ENCODE data around the gene PTPRK. TPM values are rescaled to one million over a fixed set of nuclear protein-coding genes. Genes with fewer than 3 reads are reported as not detected.

PTPRK gene
- total and polyA plus RNA-seq, 9 of the 15 experiments (the other 6 are each of a cell fraction or from before 2014, with no cell fraction given), result 0.04 to 0.51 TPM; not detected in 7

- WGBS (ENCODE audit: insufficient coverage, low coverage, missing lambda C conversion rate), result 0% methylated on average over 2 of the region's 2 CpGs
- ATAC-seq, result no peak
- Histone ChIP-seq H3K9ac (ENCODE audit: insufficient read depth in 1 of 2, low read depth in 2 of 2, low read length in 2 of 2) (no peak overlapping the region), H3K27me3 (ENCODE audit: control insufficient read depth in 2 of 2, insufficient read depth in 2 of 2, low read length in 2 of 2) (no peaks in the 10 kb centered on the region), H3K4me2 (ENCODE audit: insufficient read depth, low read length) (no peak overlapping the region), H3K9me3 (replicated peaks; ENCODE audit: control insufficient read depth, insufficient read depth, low read depth, low read length) (no peaks in the 10 kb centered on the region), H4K20me1 (replicated peaks; ENCODE audit: control insufficient read depth, insufficient read depth, low read length) (no peaks in the 10 kb centered on the region), H3K9me1 (ENCODE audit: control insufficient read depth, insufficient read depth, low read length) (no peaks in the 10 kb centered on the region), H2AFZ (ENCODE audit: low read depth, low read length) (no peak overlapping the region), H3K36me3 (ENCODE audit: control insufficient read depth, insufficient read depth, low read length) (no peaks in the 10 kb centered on the region), H3K4me1 (replicated peaks in 1 of 2; ENCODE audit: control insufficient read depth in 2 of 2, insufficient read depth in 2 of 2, low read length in 2 of 2) (no peaks in the 10 kb centered on the region), H3K27ac (ENCODE audit: extremely low read depth, low read depth, low read length) (no peak overlapping the region), H3K79me2 (ENCODE audit: control insufficient read depth, insufficient read depth, low read length) (no peaks in the 10 kb centered on the region), H3K4me3 (no peak overlapping the region)
- no peak for DNase-seq (ENCODE audit: extremely low read depth in 1 of 4, low spot score in 3 of 4)
- no TSS peak for BruUV-seq (replicated peaks)
- in situ Hi-C loops (cut with MboI) (no loop called here), intact Hi-C loops (cut with micrococcal nuclease) (no loop called here)
- POLR2A ChIA-PET, result interaction anchor here (0.6 kb wide), 1 partner anchor 15 kb away, joined by 5 read pairs; no protein-coding TSS in a partner anchor
- FAIRE-seq, result no peak
- CTCF ChIA-PET (ENCODE audit: low intra/inter-chr PET ratio), result no interaction called here
- TF ChIP-seq ZNF740 (CRISPR knock-in tag; IDR thresholded peaks at IDR 0.05) (no peak), ZNF740 (tag; IDR thresholded peaks at IDR 0.05) (no peak), KDM5B (IDR thresholded peaks at IDR 0.05; ENCODE audit: insufficient replicate concordance, low read depth, low read length) (no peak), HNRNPK (IDR thresholded peaks at IDR 0.05; ENCODE audit: low read depth, low read length, poor library complexity, severe bottlenecking) (no peak), HNRNPL (IDR thresholded peaks at IDR 0.05; ENCODE audit: low read depth, low read length) (no peak), NFATC3 (IDR thresholded peaks at IDR 0.05) (no peak), CC2D1A (IDR thresholded peaks at IDR 0.05) (no peak), ZFP36 (IDR thresholded peaks at IDR 0.05; ENCODE audit: low read depth, low read length, partially characterized antibody) (no peak), ZNF766 (CRISPR knock-in tag; conservative IDR thresholded peaks at IDR 0.05) (no peak), HLTF (IDR thresholded peaks at IDR 0.05) (no peak), ZMIZ1 (IDR thresholded peaks at IDR 0.05; ENCODE audit: low read depth in 2 of 2, low read length in 2 of 2) (no peak), BRD9 (IDR thresholded peaks at IDR 0.05; ENCODE audit: low read depth, partially characterized antibody) (no peak), ZNF280A (IDR thresholded peaks at IDR 0.05; ENCODE audit: low read depth, partially characterized antibody) (no peak), ZBTB34 (CRISPR knock-in tag; IDR thresholded peaks at IDR 0.05) (no peak), DNMT1 (IDR thresholded peaks at IDR 0.05) (no peak), TBL1XR1 (IDR thresholded peaks at IDR 0.05; ENCODE audit: low read length in 2 of 2) (no peak)
Measured at GRCh38 chr6:128370072-128370471, 150.3 kb downstream of the PTPRK start.

All from K562 (cell line).